Measurements from ENCODE around the gene ALDH1A3.

DNA sequence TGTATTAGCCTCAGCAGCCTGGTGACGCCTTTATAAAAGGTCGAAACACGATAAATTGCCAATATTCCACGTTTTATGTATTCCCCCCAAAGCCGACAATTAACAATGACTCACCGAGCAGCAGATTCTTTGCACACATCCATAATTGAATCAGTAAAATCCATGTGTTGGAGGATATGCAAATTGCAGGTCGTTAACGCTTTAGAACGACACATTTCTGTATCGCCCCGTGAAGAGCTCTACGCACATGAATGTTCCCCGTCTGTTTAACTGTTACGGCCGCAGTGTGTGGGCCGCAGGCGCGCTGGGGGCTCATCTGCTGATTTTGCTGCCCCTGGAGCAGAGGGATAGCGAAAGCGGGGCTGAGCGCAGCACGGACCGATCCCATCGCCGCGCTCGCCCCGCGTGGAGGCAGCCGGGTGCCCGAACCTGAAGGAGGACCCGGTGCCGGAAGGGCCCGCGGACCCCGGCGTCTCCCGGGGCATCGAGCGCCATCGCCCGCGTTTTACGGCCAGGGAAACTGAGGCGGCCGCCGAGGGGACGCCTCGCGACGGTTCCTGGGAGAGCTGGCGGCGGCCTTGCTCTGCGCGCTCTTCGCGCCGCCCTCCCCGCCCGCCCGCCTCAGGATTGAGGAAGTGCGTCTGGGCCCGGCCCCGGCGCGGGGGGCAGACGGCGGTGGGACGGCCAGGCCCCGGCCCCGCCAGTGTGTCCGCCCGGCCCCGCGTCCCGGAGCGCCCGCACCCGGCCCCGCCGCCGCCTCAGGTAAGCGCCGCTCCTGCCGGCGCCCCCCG, 39.3 kb downstream of the ALDH1A3 start, which contains the start of gene LRRK1:
- TF ChIP-seq, protein P1, sequence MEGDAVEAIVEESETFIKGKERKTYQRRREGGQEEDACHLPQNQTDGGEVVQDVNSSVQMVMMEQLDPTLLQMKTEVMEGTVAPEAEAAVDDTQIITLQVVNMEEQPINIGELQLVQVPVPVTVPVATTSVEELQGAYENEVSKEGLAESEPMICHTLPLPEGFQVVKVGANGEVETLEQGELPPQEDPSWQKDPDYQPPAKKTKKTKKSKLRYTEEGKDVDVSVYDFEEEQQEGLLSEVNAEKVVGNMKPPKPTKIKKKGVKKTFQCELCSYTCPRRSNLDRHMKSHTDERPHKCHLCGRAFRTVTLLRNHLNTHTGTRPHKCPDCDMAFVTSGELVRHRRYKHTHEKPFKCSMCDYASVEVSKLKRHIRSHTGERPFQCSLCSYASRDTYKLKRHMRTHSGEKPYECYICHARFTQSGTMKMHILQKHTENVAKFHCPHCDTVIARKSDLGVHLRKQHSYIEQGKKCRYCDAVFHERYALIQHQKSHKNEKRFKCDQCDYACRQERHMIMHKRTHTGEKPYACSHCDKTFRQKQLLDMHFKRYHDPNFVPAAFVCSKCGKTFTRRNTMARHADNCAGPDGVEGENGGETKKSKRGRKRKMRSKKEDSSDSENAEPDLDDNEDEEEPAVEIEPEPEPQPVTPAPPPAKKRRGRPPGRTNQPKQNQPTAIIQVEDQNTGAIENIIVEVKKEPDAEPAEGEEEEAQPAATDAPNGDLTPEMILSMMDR (IDR thresholded peaks at IDR 0.05): no peak
- TF ChIP-seq POLR2A (IDR thresholded peaks at IDR 0.05) (peak; percentile 23), POLR2AphosphoS5 (IDR thresholded peaks at IDR 0.05) (peak in 1 of 3 donors; percentile 5), EP300 (IDR thresholded peaks at IDR 0.05; ENCODE audit: low read depth) (no peak)
